Panc1 (cell line): ENCODE data around the gene PPIE.
"Not testable (repeated sequence)": the region's sequence is repeated elsewhere in the genome, so short reads cannot be mapped to it uniquely, and the experiment has no call there.

Experiments
- POLR2AphosphoS5 ChIP-seq: IDR thresholded peaks from 2 replicates; pipeline ENCODE4 v1.6.1; 2012; ENCODE audit warnings: mild to moderate bottlenecking, low read depth, low read length, moderate library complexity
- TF ChIP-seq, protein P1 (sequence below): fragments of 450-650 bp; IDR thresholded peaks from 2 replicates; pipeline ENCODE4 v1.5.1; 2017; ENCODE audit warnings: mild to moderate bottlenecking

GRCh38 chr1:39771022-39771532 is 32.4 kb downstream of the PPIE start, which contains the start of gene OXCT2:
- TF ChIP-seq, protein P1, sequence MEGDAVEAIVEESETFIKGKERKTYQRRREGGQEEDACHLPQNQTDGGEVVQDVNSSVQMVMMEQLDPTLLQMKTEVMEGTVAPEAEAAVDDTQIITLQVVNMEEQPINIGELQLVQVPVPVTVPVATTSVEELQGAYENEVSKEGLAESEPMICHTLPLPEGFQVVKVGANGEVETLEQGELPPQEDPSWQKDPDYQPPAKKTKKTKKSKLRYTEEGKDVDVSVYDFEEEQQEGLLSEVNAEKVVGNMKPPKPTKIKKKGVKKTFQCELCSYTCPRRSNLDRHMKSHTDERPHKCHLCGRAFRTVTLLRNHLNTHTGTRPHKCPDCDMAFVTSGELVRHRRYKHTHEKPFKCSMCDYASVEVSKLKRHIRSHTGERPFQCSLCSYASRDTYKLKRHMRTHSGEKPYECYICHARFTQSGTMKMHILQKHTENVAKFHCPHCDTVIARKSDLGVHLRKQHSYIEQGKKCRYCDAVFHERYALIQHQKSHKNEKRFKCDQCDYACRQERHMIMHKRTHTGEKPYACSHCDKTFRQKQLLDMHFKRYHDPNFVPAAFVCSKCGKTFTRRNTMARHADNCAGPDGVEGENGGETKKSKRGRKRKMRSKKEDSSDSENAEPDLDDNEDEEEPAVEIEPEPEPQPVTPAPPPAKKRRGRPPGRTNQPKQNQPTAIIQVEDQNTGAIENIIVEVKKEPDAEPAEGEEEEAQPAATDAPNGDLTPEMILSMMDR: not testable (repeated sequence)
- not testable (repeated sequence) for TF ChIP-seq POLR2AphosphoS5
